OCI-LY3 (cell line): ENCODE measurements around the gene PRKCE.

ENCODE experiments used
- EZH2phosphoT487 ChIP-seq: fragments of 200-600 bp; shearing (Covaris generic); IDR thresholded peaks from 2 replicates; pipeline ENCODE4 v1.6.1; 2018; ENCODE audit warnings: antibody characterized with exemption, mixed run types, low read depth
- TF ChIP-seq, protein P1 (sequence below): fragments of 200-600, 300-600 bp; sonication (generic); IDR thresholded peaks from 2 replicates; pipeline ENCODE4 v1.5.1; 2014; ENCODE audit warnings: antibody characterized with exemption, low read length, low read depth

DNA sequence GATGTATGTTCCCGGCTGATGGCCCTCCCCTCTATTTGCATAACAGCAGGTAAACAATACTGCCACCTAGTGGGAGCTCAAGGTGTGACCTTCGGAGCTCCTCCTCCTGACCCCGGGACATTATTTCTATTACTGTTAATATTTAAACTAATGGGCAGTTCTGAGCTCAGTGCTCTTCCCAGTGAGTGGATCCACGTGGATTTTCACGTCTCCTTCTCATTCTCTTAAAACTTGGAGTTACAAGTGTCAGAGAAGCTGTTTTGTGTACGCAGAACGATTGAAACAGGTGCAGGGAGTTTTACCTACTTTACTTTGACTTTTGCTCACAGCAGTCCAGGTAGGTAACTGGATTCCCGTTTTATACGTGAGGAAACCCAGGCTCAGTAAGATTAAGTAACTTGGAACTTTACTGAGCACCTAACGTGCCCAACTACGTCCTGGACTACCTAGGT is 127.3 kb downstream of the PRKCE start:
- TF ChIP-seq, protein P1, sequence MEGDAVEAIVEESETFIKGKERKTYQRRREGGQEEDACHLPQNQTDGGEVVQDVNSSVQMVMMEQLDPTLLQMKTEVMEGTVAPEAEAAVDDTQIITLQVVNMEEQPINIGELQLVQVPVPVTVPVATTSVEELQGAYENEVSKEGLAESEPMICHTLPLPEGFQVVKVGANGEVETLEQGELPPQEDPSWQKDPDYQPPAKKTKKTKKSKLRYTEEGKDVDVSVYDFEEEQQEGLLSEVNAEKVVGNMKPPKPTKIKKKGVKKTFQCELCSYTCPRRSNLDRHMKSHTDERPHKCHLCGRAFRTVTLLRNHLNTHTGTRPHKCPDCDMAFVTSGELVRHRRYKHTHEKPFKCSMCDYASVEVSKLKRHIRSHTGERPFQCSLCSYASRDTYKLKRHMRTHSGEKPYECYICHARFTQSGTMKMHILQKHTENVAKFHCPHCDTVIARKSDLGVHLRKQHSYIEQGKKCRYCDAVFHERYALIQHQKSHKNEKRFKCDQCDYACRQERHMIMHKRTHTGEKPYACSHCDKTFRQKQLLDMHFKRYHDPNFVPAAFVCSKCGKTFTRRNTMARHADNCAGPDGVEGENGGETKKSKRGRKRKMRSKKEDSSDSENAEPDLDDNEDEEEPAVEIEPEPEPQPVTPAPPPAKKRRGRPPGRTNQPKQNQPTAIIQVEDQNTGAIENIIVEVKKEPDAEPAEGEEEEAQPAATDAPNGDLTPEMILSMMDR, result peak; percentile 81
- TF ChIP-seq EZH2phosphoT487, result no peak
